MM.1S (cell line): Measurements from ENCODE around the gene NIFK.

ENCODE experiments used
- DNase-seq: peaks from one replicate; pipeline ENCODE4 v3.0.0-alpha.2; 2015
- H2AFZ ChIP-seq: fragments of 300-600 bp; sonication (generic); 2 replicates; pipeline ENCODE4 v1.6.0; 2016; ENCODE audit warnings: antibody characterized with exemption, low read length
- H3F3A ChIP-seq: fragments of 300-600 bp; sonication (generic); 2 replicates; pipeline ENCODE4 v1.6.1; 2016; ENCODE audit warnings: mild to moderate bottlenecking, antibody characterized with exemption, low read length, moderate library complexity, mixed read lengths; ENCODE audit not compliant: insufficient read depth
- H3K27ac ChIP-seq: fragments of 300-600 bp; sonication (generic); 2 replicates; pipeline ENCODE4 v1.5.1; 2016; ENCODE audit warnings: mild to moderate bottlenecking, low read length
- H3K27me3 ChIP-seq: fragments of 300-600 bp; sonication (generic); replicated peaks from 2 replicates; pipeline ENCODE4 v1.6.0; 2016; ENCODE audit warnings: low read length; ENCODE audit not compliant: insufficient read depth
- H3K36me3 ChIP-seq: fragments of 300-600 bp; sonication (generic); replicated peaks from 2 replicates; pipeline ENCODE4 v1.6.1; 2016; ENCODE audit warnings: mild to moderate bottlenecking, low read length, mixed read lengths; ENCODE audit not compliant: insufficient read depth
- H3K4me1 ChIP-seq: fragments of 300-600 bp; sonication (generic); 2 replicates; pipeline ENCODE4 v1.6.1; 2016; ENCODE audit warnings: low read length, mixed read lengths
- H3K4me2 ChIP-seq: fragments of 300-600 bp; sonication (generic); 2 replicates; pipeline ENCODE4 v1.6.0; 2016; ENCODE audit warnings: low read depth, low read length
- H3K4me3 ChIP-seq: fragments of 300-600 bp; sonication (generic); 2 replicates; pipeline ENCODE4 v1.5.1; 2016; ENCODE audit warnings: low read length, mixed read lengths
- H3K79me2 ChIP-seq: fragments of 300-600 bp; sonication (generic); 2 replicates; pipeline ENCODE4 v1.6.1; 2016; ENCODE audit warnings: mixed run types, low read length, mixed read lengths
- H3K9ac ChIP-seq: fragments of 300-600 bp; sonication (generic); 2 replicates; pipeline ENCODE4 v1.6.1; 2016; ENCODE audit warnings: low read length, mixed read lengths
- H3K9me2 ChIP-seq: fragments of 300-600 bp; sonication (generic); replicated peaks from 2 replicates; pipeline ENCODE4 v1.6.1; 2016; ENCODE audit warnings: mild to moderate bottlenecking, low read length, mixed read lengths; ENCODE audit not compliant: insufficient read depth
- H3K9me3 ChIP-seq: fragments of 300-600 bp; sonication (generic); replicated peaks from 2 replicates; pipeline ENCODE4 v1.6.1; 2016; ENCODE audit warnings: mild to moderate bottlenecking, low read length, mixed read lengths; ENCODE audit not compliant: insufficient read depth
- H4K20me1 ChIP-seq: fragments of 300-600 bp; sonication (generic); 2 replicates; pipeline ENCODE4 v1.6.1; 2016; ENCODE audit warnings: mild to moderate bottlenecking, low read length, moderate library complexity, mixed read lengths; ENCODE audit not compliant: insufficient read depth
- CTCF ChIP-seq: fragments of 300-600 bp; sonication (generic); IDR thresholded peaks from 2 replicates; pipeline ENCODE4 v1.5.1; 2016; ENCODE audit warnings: antibody characterized with exemption, low read length, mixed read lengths
- EZH2 ChIP-seq: fragments of 300-600 bp; sonication (generic); optimal IDR thresholded peaks from 2 replicates; pipeline ENCODE3; 2017; ENCODE audit warnings: low read depth, mild to moderate bottlenecking, antibody characterized with exemption, low read length, mixed read lengths
- EZH2phosphoT487 ChIP-seq: fragments of 300-600 bp; sonication (generic); IDR thresholded peaks from 2 replicates; pipeline ENCODE4 v1.6.1; 2018; ENCODE audit warnings: antibody characterized with exemption, low read length

Gene NIFK

GRCh38 chr2:121710470-121711170 lies 26.1 kb downstream of the NIFK start:
- Histone ChIP-seq H3K27ac (no peak overlapping the region), H3K4me2 (no peak overlapping the region), H3K9me3 (no peaks in the 10 kb centered on the region), H4K20me1 (no peaks in the 10 kb centered on the region), H3K4me1 (no peaks in the 10 kb centered on the region), H2AFZ (no peak overlapping the region), H3K9ac (no peak overlapping the region), H3K79me2 (no peaks in the 10 kb centered on the region), H3F3A (no peaks in the 10 kb centered on the region), H3K27me3 (no peaks in the 10 kb centered on the region), H3K36me3 (no peaks in the 10 kb centered on the region), H3K4me3 (no peak overlapping the region), H3K9me2 (no peaks in the 10 kb centered on the region)
- DNase-seq: no peak
- TF ChIP-seq EZH2phosphoT487 (no peak), CTCF (no peak), EZH2 (no peak)

- DNase-seq: no peak
- Histone ChIP-seq H3K79me2 (no peaks in the 10 kb centered on the region), H3K36me3 (no peaks in the 10 kb centered on the region), H3K4me3 (no peak overlapping the region), H3K27me3 (no peaks in the 10 kb centered on the region), H3K9ac (no peak overlapping the region), H3K4me1 (no peaks in the 10 kb centered on the region), H3K9me3 (no peaks in the 10 kb centered on the region), H3K27ac (no peak overlapping the region), H3K4me2 (no peak overlapping the region), H2AFZ (no peak overlapping the region), H3K9me2 (no peaks in the 10 kb centered on the region), H4K20me1 (no peaks in the 10 kb centered on the region), H3F3A (no peaks in the 10 kb centered on the region)
- TF ChIP-seq EZH2: no peak
- TF ChIP-seq CTCF: no peak
- no peak for TF ChIP-seq EZH2phosphoT487
These were observed 26.8 kb downstream of the NIFK start for GRCh38 chr2:121709776-121710469.

DNA sequence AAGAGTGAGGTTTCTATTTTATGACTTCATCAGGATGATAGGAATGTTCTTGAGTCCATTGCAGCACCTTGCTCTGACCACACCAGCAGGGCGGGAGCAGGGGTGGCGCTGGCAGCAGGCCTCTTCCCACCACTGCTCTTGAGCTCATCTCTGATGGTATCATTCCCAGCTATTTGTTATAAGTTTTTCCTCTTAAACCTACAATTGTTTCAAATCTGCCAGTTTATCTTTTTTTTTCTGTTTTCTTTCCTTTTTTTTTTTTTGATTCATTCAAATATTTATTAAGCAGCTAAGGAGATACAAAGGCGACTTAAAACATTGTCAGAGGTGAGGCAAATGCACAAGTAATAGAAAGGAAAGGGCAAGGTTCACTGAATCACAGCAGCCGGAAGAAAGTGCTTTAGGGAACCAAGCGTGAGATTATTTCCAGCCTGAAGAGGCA lies 28.7 kb downstream of the NIFK start:
- H3K9me2 ChIP-seq: no peaks in the 10 kb centered on the region
- no peaks in the 10 kb centered on the region for H3K79me2 ChIP-seq
- H3F3A ChIP-seq: no peaks in the 10 kb centered on the region
- no peaks in the 10 kb centered on the region for H3K27me3 ChIP-seq
- no peak for TF ChIP-seq EZH2phosphoT487
- no peak for TF ChIP-seq EZH2
- no peak for TF ChIP-seq CTCF
- no peak overlapping the region for H2AFZ ChIP-seq
- H3K27ac ChIP-seq: no peak overlapping the region
- no peaks in the 10 kb centered on the region for H3K4me1 ChIP-seq
- H3K9me3 ChIP-seq: no peaks in the 10 kb centered on the region
- no peak for DNase-seq
- H3K9ac ChIP-seq: no peak overlapping the region
- no peaks in the 10 kb centered on the region for H3K36me3 ChIP-seq
- H3K4me3 ChIP-seq: no peak overlapping the region
- no peaks in the 10 kb centered on the region for H4K20me1 ChIP-seq
- no peak overlapping the region for H3K4me2 ChIP-seq
